ENCODE data around the gene TMEM8B. TPM values are rescaled to one million over a fixed set of nuclear protein-coding genes. Genes with fewer than 3 reads are reported as not detected.

TMEM8B gene
- total RNA-seq, 1 experiment from 2014 or later, result 9.3 TPM

- Mint-ChIP-seq H3K4me3 (no peak overlapping the region), H3K36me3 (ENCODE audit: insufficient read depth in 1 of 3, low read depth in 3 of 3) (no peaks in the 10 kb centered on the region)
- no CpG with 5 or more reads among the region's 8 CpGs for WGBS (ENCODE audit: extremely low coverage, insufficient read length, low lambda C conversion rate)
Measured at GRCh38 chr9:35905051-35905781, 76.2 kb downstream of the TMEM8B start.

More at GRCh38 chr9:35905051-35905781, 76.2 kb downstream of the TMEM8B start:
- Histone ChIP-seq H3K4me2 (ENCODE audit: insufficient read depth, insufficient read length, low read length) (no peak overlapping the region), H2BK120ac (ENCODE audit: low read depth, low read length, poor library complexity, severe bottlenecking) (no peak overlapping the region), H3K27ac (ENCODE audit: insufficient read length, low read depth, low read length) (no peak overlapping the region), H2BK12ac (ENCODE audit: insufficient read length, low read depth, low read length) (no peak overlapping the region), H4K8ac (replicated peaks; ENCODE audit: insufficient read length, low read depth, low read length) (no peak overlapping the region), H2AFZ (ENCODE audit: low read length) (no peak overlapping the region), H3K23me2 (ENCODE audit: insufficient read length, low read depth, low read length, poor library complexity, severe bottlenecking) (no peaks in the 10 kb centered on the region), H3K4ac (ENCODE audit: low read depth, low read length) (no peak overlapping the region), H3K14ac (ENCODE audit: insufficient read depth, low read length) (no peak overlapping the region; the same call in 1 of the 2 replicates), H3K9ac (ENCODE audit: extremely low read depth, insufficient read length, low read length) (no peak overlapping the region), H4K5ac (ENCODE audit: insufficient read length, low read depth, low read length) (no peak overlapping the region), H2AK5ac (ENCODE audit: insufficient read length, low read length) (no peak overlapping the region), H4K20me1 (ENCODE audit: control insufficient read depth, insufficient read depth, insufficient read length) (no peaks in the 10 kb centered on the region), H3T11ph (ENCODE audit: low read length) (no peak overlapping the region), H3K56ac (ENCODE audit: insufficient read length, low read depth, low read length) (no peak overlapping the region), H2BK15ac (ENCODE audit: low read depth, low read length) (no peak overlapping the region), H3K23ac (ENCODE audit: insufficient read length, low read depth, low read length) (no peak overlapping the region), H4K91ac (ENCODE audit: insufficient read length, low read depth, low read length) (no peak overlapping the region), H2BK5ac (ENCODE audit: insufficient read length, low read length) (no peak overlapping the region), H3K27me3 (ENCODE audit: insufficient read depth, low read length) (no peaks in the 10 kb centered on the region), H3K4me1 (ENCODE audit: insufficient read depth, low read length) (peaks cover 9% of the 10 kb centered on the region; the same call in 1 of the 2 replicates), H3K79me2 (ENCODE audit: insufficient read depth, low read length) (no peaks in the 10 kb centered on the region), H2BK20ac (ENCODE audit: low read depth, low read length, poor library complexity, severe bottlenecking) (no peak overlapping the region), H3K9me3 (ENCODE audit: control insufficient read depth, low read depth, low read length) (no peaks in the 10 kb centered on the region), H3K79me1 (ENCODE audit: insufficient read depth, low read depth, low read length, poor library complexity, severe bottlenecking) (no peaks in the 10 kb centered on the region), H3K18ac (ENCODE audit: insufficient read length, low read depth, low read length) (no peak overlapping the region)
- Mint-ChIP-seq H3K27me3 (ENCODE audit: low read depth) (peaks cover 8% of the 10 kb centered on the region), H3K27ac (peak overlapping the region in 1 of 3 experiments; percentile 11; a peak in 1 of 7 replicates), H3K9me3 (no peaks in the 10 kb centered on the region), H3K4me1 (peaks cover 38 to 41% of the 10 kb centered on the region in 2 experiments)
- TF ChIP-seq CTCF (conservative IDR thresholded peaks at IDR 0.05), result no peak
- DNase-seq, result no peak
